ENCODE data around the gene MGMT.

- TF ChIP-seq POLR2A (IDR thresholded peaks at IDR 0.05; ENCODE audit: low read length) (no peak), GATA1 (IDR thresholded peaks at IDR 0.05; ENCODE audit: low read depth, low read length) (no peak)
Observed at GRCh38 chr10:129767751-129768150, 300.7 kb downstream of the MGMT start.

Data from erythroblast (primary cell).